IPS-NIHi7 (cell line): ENCODE results near the gene VIPR2.

ENCODE experiments used
- DNase-seq: peaks from one replicate; pipeline ENCODE4 v3.0.0; 2012; ENCODE audit warnings: mixed read lengths; ENCODE audit errors: extremely low spot score

VIPR2 gene

DNA sequence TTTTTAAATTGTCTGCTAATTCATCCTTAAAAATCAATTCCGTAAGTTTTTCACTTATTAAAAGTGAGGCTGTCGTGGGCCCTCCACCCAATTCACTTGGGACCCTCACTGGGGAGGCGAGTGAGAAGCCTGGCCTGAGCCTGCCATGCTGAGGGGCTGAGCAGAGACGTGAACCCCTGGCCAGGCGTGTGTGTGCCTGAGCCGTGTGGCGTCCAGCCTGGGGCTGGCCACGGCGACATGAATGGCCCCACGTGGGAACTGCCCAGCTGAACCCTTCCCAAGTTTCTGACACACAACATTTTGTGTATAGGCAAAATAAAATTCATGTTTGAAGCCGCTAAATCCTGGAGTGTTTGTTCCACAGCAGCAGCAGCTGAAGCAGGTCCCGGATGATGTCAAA, 13.0 kb upstream of the VIPR2 start:
- DNase-seq, result no peak

DNA sequence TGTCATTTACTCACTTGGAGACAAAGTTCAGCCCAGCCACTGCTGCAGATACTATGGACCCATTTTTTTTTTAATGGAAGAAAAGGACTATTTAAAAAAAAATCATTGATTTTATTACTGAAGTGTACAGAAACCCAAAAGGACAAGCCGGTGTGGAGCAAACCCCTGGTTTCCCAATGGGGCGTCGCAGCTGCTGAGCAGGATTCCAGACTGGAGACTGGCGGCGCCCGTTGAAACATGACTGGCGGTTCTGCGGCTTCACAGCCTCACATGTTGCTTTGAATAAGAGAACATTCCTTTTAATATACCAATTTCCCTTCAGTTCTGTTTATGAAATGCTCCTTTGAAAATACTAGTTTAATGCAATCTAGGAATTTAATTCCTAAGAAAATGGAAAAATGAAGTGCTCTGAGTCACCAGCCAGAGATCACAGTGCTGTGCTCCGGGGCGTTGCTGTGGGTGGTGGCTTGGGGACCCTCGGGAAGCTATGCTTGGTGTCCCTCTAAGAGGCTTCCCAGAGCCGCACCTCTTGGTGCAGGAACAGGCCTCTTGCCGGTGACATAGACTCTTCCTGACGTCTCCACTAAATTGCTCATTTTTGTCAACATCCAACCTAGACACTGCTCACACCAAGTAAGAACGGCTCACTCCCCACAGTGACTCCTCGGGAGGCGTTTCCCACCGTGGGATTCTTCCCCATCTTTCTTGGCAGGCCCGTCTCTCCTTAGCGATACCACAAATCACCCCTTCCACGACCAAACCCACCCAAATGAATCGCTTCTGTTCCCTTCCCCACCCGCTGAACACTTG, 12.0 kb upstream of the VIPR2 start:
- no peak for DNase-seq

DNA sequence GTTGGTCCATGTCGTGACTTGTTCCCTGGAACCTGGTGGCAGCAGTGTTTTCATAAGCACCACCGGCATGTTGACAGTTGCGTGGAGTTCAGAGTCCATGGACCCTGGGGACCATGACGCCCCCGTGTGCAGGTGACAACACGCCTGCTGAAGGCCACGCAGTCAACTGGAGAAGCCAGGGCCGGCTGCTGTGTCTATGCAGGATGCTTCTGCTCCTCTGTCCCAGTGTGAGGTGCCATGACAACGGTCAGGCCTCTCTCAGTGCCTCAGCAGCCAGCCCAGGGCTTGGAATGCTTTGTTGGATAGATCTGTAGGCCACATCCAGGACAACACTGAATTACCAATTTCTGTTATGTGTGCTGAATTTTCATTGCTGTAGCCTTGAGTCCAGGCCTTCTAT, 10.7 kb upstream of the VIPR2 start:
- DNase-seq, result no peak

DNA sequence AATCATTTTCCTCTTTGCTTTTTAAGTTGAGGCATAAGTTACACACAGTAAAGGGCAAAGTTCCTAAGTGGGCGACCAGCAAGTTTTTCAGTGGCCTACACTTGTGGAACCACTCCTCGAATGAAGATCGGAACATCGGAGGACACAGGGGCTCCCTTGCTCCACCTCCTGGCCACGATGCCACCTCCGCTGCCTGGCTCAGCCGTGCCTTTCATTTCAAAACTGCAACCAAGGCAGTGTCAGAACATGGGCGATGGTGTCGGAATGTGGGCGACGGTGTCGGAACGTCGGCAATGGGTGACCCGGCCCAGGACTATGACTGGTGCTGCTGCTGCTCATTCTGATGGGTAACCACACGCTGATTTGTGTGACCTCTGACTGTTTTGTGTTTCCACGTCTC, 9.6 kb upstream of the VIPR2 start:
- DNase-seq, result peak; percentile 43

DNA sequence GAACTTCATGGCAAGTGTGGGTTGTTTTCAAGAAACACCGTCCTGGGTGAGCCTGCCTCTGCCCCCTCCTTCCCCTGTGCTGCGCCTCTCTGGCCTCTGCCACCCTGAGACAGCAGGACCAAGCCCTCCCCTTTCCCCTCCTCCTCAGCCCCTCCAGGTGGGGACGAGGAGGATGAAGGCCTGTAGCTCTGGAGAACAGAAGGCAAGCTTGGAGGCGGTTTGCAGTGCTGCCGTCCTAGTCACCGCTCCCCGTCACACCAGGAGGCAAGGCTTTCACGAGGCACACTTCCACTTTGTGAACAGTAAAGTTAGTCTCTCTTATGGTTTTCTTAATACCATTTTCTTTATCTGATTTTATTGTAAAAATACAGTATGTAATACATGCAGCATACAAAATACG, 8.8 kb upstream of the VIPR2 start:
- DNase-seq, result no peak

DNA sequence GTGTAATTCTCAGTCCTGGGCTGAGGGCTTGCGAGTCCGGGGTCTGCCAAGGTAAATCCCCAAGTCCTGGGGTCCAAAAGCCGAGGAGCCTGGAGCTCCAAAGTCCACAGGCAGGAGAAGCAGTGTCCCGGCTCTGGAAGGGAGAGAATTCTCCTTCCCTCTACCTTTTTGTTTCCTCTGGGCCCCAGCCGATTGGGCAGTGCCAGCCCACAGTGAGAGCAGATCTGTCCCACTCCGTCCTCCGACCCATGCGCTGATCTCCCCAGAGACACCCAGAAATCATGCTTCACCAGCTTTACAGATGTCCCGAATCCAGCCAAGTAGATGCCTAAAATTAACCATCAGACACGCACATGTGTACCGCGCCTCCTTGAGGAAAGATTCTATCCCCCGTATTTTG, 8.1 kb upstream of the VIPR2 start:
- no peak for DNase-seq

DNA sequence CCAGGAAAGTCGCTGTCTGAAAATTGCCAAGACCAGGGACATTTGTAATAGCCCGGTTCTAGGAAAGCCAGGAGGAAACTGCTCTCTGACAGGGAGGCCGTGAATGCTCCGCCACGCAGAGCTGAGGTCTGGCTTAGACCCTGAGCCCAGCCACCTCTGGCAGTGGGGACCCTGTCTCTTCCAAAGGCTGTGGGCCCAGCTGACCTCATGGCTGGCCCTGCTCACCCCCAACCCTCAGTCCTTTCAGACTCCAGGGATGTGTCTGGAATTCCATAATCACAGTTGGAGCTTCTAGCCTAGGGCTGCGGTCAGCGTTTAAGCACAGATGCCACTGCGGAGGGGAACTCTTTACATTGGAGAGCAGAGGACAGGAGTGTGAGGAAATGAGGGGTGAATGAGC, 6.6 kb upstream of the VIPR2 start:
- no peak for DNase-seq

DNA sequence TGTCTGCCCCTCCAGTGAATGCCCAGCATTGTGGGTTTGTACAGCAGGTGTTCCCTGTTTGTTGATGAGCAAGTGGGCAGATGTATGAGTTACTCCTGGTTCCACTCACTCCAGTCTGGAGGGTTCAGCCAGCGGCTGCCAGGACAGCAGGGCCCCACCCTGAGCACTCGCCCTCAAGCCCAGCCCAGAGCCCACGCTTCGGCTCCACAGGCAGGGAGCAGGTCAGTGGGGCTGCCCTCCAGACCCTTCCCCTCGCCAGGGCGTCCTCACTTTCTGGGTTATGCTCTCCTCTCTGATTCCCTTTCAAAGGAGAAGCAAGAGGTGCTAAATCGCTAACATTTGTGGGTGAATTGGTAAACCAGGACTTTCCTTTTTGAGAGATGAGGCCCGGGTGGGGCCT, 4.8 kb upstream of the VIPR2 start:
- DNase-seq, result no peak

DNA sequence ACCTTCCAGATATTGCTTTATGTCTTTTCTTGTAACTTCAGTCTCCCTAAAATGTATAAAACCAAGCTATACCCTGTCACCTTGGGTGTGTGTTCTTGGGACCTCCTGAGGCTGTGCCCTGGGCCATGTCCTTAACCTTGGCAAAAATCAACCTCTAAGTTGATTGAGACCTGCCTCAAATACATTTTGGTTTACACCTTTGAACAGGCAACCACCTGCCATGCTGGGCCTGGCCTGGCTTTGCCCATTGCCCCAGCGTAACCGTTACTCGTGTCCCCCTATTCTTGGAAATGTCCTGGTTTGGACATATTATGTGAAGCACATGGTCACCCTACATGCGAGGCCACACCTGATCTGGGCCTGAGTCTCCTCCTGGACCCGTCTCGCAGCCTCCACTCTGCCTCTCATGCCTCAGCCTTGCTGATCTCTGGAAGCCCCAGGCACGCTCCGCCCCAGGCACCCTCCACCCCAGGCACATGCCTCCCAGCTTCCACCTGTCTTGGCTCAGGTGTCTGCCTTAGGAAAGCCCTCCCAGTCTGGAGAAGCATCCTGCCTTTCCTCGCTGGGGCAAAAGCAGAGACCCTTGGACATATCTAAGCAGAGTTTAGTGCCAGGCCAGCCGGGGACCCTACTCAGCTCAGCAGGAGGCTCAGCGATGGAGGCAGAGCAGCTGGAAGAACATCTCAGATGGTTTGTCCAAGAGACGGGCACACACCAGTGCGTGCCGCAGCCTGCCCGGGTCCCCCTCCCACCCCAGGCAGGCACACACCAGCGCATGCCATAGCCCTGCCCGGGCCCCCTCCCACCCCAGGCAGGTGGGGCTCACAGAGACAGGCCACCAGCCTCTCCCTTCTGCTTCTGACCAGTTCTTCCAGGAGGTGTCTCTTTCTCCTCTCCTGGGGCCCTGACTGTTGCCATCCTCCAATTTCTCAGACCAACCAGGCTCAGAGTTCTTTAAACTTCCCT, 4.0 kb upstream of the VIPR2 start:
- DNase-seq, result no peak

DNA sequence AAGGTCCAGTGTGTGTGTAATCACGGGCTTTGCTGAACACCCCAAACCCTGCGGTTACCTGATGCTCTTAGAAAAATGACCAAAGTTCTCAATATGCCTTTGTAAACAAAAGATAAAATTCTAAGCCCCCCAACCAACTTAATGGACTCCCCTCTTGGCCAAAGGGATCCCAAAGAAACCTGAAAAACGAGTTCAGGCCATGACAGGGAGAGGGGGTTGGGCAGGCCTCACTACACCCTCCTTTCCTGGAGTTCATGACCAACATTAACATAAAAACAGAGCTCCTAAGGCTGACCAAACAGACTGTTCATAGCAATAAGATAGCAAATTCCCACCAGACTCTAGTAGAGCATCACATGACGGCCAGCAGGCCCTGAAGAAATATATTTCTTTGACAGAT, 3.0 kb upstream of the VIPR2 start:
- DNase-seq, result no peak

DNA sequence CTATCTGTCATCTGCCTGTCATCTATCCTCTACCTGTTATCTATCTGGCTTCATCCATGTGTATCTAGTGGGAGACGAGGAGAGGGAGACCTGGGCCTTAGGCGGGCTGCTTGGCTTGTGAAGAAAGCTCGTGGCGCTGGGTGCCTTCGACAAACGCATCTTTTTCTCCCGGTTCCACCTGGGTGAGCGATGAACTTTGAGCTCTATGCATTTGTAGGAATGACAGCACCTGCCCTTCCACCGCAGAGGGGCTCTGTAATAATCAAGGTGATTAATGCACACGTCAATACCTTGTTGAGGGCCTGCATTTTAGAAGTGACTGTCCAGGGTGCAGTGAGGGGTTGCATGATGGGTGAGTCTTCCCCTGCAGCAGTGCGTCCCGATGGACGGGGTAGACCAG, 2.6 kb upstream of the VIPR2 start:
- DNase-seq, result no peak

DNA sequence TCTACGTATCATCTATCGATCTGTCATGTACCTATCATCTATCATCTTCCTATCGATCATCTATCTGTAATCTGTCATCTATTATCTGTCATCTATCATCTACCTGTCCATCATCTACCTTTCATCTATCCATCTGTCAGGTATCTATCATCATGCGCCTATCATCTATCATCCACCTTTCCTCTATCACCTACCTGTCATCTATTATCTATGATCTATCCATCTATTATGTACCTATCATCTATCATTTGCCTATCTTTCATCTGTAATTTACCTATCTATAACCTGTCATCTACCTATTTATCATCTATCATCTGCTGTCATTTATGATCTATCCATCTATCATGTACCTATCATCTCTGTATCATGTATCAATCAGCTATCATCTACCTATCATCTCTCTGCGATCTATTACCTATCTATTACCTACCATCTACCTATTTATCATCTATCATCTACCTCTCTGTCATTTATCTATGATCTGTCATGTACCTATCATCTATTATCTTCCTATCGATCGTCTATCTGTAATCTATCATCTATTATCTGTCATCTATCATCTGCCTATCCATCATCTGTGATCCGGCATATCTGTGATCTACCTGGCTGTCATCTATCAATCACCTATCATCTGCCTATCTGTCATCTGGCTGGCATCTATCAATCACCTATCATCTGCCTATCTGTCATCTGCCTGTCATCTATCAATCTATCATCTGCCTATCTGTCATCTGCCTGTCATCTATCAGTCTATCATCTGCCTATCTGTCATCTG, 1.6 kb upstream of the VIPR2 start:
- DNase-seq, result no peak

DNA sequence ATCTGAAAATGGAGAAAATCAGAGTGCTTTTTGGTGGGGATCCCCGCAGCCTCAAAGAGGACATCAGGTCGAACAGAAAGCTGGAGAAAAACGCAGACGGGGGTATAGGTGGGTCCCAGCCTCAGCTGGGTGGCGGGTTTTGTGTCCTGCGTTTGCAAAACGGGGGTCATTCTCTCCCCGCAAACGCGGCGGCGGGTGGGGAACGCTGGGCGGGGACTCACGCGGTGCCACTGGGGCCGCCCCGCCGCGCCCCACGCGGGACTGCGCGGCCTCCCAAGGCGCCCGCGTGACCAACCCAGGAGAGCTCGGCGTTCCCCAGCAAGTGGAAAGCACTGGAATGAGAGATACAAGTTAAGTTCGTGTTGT, 806 bp upstream of the VIPR2 start:
- DNase-seq, result no peak

DNA sequence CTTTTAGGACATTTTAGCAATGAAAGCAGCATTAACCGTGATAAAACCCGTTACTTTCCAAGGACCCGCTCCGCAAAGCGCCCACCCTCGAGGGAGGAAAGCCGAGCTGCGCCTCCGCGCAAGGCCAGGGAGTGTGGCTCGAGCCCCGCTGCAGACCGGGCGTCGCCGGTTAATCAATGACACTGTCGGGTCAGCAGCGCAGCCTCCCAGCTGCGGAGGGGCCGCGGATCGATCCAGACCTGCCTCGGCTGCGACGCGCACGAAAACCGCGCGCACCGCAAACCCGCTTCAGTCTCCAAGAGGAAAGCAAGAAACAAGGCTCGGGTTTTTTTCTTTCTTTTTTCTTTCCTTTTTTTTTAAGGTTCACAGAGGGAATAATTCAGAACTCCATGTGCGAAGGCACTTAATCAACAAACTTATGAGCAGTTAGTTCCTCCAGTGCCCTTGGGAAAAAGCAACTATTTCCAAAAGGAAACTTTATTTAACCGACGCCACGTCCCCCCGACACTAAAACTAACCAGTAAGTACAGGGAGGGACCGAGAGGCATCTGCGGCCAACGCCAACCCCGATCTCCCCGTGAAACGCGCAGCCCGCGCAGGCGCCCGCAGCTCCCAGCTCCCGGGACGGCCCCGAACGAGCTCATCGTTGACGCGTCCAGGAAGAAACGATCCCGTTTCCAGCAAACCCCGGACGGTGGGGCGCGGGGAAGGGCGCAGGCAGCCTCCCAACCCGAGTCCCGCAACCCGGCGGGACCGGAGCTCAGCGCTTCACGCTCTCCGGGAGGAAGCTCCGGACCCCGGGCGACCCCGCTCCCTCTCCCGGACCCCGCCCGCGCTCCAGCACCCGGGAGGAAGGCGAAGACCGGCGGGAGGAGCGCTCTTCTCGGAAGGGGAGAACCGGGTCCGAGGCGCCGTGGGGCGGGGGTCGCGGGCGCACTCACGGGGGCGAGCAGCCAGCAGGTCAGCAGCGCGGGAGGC, 598 bp downstream of the VIPR2 start:
- peak; percentile 41 for DNase-seq

DNA sequence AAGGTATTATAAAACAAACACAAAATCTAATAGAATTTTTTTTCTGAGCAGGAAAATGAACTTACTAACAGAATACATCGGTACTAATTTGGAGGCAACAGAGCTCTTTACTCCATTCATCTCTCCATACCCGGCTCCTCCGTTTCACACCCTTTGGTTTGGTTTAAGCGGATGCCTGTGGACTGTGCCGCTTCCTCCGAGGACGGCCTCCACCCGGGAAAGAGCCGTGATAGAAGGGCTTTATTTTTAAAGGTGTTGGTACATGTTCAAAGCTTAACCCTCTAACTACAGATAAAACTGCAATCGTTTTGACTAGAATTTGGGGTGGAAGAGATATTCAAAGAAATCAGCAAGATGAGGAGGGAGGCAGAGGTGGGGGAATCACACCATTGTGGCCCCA, 1.9 kb downstream of the VIPR2 start:
- no peak for DNase-seq

DNA sequence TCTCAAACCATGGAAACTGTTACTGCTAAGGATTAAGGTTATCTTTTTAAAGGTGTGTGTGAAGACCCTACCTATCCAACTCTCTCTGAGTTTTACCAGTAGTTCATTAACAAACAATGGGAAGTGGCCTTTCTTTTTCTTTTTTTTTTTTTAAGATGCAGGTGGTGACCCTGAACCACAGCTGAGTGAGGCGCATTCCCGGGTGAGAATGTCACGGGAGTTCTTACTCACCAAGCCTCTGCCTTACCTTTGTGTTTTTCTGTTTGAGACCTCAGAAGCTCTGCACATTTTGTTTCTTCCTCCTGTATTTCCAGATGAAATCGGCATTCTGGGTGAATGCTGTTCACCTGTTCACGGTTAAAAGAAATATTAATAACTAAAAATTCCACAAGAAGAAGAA, 2.5 kb downstream of the VIPR2 start:
- no peak for DNase-seq

DNA sequence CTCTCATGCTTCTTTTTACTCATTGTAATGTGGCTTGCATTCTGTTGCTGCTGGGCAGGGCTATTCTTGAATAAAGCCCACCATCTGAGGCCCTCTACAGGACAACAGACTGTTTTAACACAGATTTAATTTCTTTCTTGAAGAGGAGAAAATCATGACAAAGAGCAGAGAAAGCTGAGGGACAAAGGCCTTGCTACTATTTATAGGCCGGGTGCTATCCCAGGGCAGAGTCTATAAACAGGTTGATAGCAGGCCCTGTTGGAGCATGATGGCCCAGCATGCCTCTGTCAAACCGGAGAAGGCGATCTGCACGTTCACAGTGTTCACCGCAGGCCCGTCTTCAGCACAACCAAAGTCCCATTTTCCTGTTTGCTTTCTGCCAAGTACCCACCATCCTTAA, 3.0 kb downstream of the VIPR2 start:
- DNase-seq, result no peak

DNA sequence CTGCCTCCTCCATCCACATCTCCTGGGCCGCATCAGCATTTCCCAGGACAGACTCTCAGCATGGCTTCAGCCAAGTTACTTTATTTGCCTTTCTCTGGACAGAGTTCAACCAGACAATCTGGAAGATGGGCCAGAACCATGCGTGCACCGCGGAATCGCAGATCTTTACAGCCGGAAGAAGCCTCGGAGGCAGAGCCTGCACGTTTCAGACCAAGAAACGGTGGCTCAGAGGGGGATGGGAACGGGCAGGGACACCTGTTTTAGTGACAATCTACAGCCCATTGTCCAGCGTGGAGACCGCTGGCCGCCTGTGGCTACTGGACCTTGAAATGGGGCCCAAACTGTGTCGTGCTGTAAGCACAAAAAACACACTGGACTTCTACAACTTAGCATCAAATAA, 3.5 kb downstream of the VIPR2 start:
- no peak for DNase-seq

DNA sequence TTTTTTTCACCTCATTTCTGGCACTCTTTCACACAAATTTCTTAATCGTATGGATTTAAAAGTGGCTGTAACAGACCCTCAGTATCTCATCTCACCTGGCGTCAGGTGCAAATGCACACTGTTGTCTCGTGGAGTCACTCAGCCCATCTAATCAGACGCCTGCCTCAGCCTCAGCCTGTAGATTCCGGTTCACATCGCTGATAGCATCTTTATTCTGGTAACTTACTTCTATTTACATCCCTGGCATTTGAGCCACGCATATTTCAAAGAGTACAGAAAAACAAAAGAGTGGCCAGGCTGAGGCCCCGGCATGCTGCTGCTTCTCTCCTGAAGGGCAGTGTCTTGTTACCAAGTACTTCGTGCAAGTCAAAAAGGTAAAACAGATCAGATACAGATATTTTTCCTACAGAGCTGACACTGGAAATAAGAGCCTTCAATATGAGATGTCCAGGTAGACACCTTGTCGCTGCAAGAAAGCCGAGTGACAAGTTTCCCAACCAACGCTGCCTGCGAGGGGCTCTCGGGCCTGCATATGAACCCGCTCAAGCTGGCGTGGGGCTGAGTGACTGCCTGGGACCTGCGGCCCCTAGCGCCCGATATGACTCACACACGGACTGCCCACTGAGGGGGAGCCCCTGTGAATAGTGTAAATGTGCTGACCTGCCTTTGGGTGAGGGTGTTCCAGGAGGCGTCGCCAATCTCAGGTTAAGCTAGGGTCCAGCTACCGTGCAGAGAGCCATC, 4.3 kb downstream of the VIPR2 start:
- no peak for DNase-seq

DNA sequence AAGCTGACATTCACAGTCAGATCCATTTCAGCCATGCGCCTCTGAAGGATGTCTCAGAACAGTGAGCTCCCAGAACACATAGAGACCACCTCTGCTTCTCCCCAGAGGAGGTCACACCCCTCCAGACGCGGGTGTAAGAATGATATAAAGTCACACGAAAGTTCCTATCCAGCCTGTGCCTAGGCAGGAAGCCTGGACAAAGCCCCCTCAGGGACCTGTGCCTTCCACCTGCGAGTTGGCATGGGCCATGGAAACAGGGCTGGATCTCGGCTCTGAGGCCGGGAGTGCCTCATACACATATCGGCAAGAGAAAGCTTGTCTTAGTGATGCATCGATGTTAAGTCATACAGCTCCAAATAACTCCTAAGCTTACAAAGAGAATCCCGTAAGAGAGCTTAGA, 5.0 kb downstream of the VIPR2 start:
- DNase-seq, result no peak
